Sigmoid colon (tissue), 7 donors: Measurements from ENCODE around the gene NTMT1. TPM values are rescaled to one million over a fixed set of nuclear protein-coding genes. Genes with fewer than 3 reads are reported as not detected.

Experiments used
- DNase-seq: peaks from one replicate; pipeline ENCODE4 v3.0.0-alpha.2; 2019
- H3K27ac ChIP-seq, 4 donors: fragments of 200-600 bp; sonication (generic); one replicate each; pipeline ENCODE4 v1.5.1; 2016 to 2019; ENCODE audit warnings: mild to moderate bottlenecking in 1 of 4
- H3K27me3 ChIP-seq, 3 donors: fragments of 200-600 bp; sonication (generic); one replicate each; pipeline ENCODE4 v1.5.1; 2019; ENCODE audit warnings: mild to moderate bottlenecking in 1 of 3
- H3K36me3 ChIP-seq, 4 donors: fragments of 200-600 bp; sonication (generic); one replicate each; pipeline ENCODE4 v1.5.1; 2016 to 2019
- H3K4me1 ChIP-seq, 4 donors: fragments of 200-600 bp; sonication (generic); one replicate each; pipeline ENCODE4 v1.5.1; 2017 to 2019
- H3K4me3 ChIP-seq, 4 donors: fragments of 200-600 bp; sonication (generic); one replicate each; pipeline ENCODE4 v1.5.1; 2017 to 2019; ENCODE audit warnings: mild to moderate bottlenecking in 2 of 4, moderate library complexity in 1 of 4
- H3K9me3 ChIP-seq, 4 donors: fragments of 200-600 bp in 3 of 4; sonication (generic) in 3 of 4; one replicate each; pipeline versions ENCODE4 v1.5.1 to v1.6.1; 2013 to 2019
- CTCF ChIP-seq, 4 experiments: fragments of 450-650 bp in 3 of 4; fragments of 200-600 bp in 1 of 4; IDR thresholded peaks; one replicate each; pipeline ENCODE4 v1.5.1; 2016 to 2019; ENCODE audit warnings: antibody characterized with exemption in 4 of 4, mild to moderate bottlenecking in 3 of 4, moderate library complexity in 2 of 4
- EP300 ChIP-seq, 4 donors: sonication (generic); formaldehyde crosslinking; IDR thresholded peaks; one replicate each; pipeline ENCODE4 v1.6.1; 2017; ENCODE audit warnings: antibody characterized with exemption in 4 of 4
- POLR2A ChIP-seq, 2 donors: fragments of 450-650 bp; IDR thresholded peaks; one replicate each; pipeline ENCODE4 v1.6.1; 2016; ENCODE audit warnings: antibody characterized with exemption in 2 of 2, mild to moderate bottlenecking in 2 of 2, moderate library complexity in 2 of 2
- POLR2AphosphoS5 ChIP-seq, 4 donors: sonication (generic); formaldehyde crosslinking; IDR thresholded peaks; one replicate each; pipeline ENCODE4 v1.6.1; 2017; ENCODE audit warnings: antibody characterized with exemption in 4 of 4
- WGBS, 2 donors: extraction: QIAGEN DNeasy Blood & Tissue Kit; methylation state at CpG; one replicate each; pipeline ENCODE4 v1.1.7; 2013; 5-methylcytosine and 5-hydroxymethylcytosine counted together
- intact Hi-C: fragments of 100-400 bp; cut with DNase I; formaldehyde crosslinking; loops from one replicate; pipeline ENCODE4 v1.15.1; 2023
- polyA plus RNA-seq, 3 donors: library from polyadenylated mRNA; stranded (reverse); fragments of 200-250 nt; gene quantifications; one replicate each; pipeline ENCODE4 v1.2.3, GENCODE V29; 2013
- total RNA-seq, 4 donors: library from RNA; depleted of rRNA; stranded (reverse); fragments of >200 nt; gene quantifications; one replicate each; pipeline ENCODE4 v1.1.0, GENCODE V29; 2016
- donor health status: healthy with polysubstance abuse.
- donor health status: Bipolar disorder and iron deficiency.
- donor health status: healthy.

Gene NTMT1
- total RNA-seq (10 to 100 TPM in 3 of 4 donors, 1 to 10 TPM in 1; 5.8 to 22.5 (median 16.9) TPM), polyA plus RNA-seq (10 to 100 TPM; 25.8 to 49.3 (median 27.5) TPM)

GRCh38 chr9:129626079-129626624 lies at the start of gene NTMT1:
Gene NTMT1, plus strand, starts transcription at chr9:129626163. Its CDS starts 6,541 bp downstream, at chr9:129632704.
- no peaks in the 10 kb centered on the region for H3K9me3 ChIP-seq
- H3K4me1 ChIP-seq: peaks cover 0 to 50% (median 43%) of the 10 kb centered on the region in 4 donors
- H3K27ac ChIP-seq: peak within 1 kb of the TSS; percentile 89 to 98 (median 92)
- no peaks in the 10 kb centered on the region for H3K36me3 ChIP-seq
- intact Hi-C loops: no loop called here
- 0 to 1% methylated on average over 55 of the region's 55 CpGs for WGBS, 2 donors
- DNase-seq: peak; percentile 94
- H3K4me3 ChIP-seq: peak within 1 kb of the TSS; percentile 71 to 88 (median 85)
- H3K27me3 ChIP-seq: no peaks in the 10 kb centered on the region
- TF ChIP-seq CTCF (IDR thresholded peaks at IDR 0.05) (no peak), POLR2AphosphoS5 (IDR thresholded peaks at IDR 0.05) (peak; percentile 99 to 100 (median 100)), EP300 (IDR thresholded peaks at IDR 0.05) (peak in 1 of 4 donors; percentile 31), POLR2A (IDR thresholded peaks at IDR 0.05) (peak; percentile 96 to 98)

GRCh38 chr9:129576546-129577543 lies 49.1 kb upstream of the NTMT1 start:
- TF ChIP-seq CTCF (IDR thresholded peaks at IDR 0.05): no peak
- TF ChIP-seq POLR2AphosphoS5 (IDR thresholded peaks at IDR 0.05): peak in 1 of 4 donors; percentile 13
- intact Hi-C loops: no loop called here
- DNase-seq: no peak
- Histone ChIP-seq H3K27me3 (no peaks in the 10 kb centered on the region), H3K4me1 (no peaks in the 10 kb centered on the region), H3K4me3 (no peak overlapping the region), H3K9me3 (no peaks in the 10 kb centered on the region), H3K27ac (peak overlapping the region in 1 of 4 donors; percentile 8), H3K36me3 (no peaks in the 10 kb centered on the region)
- 80 to 85% methylated on average over 34 of the region's 34 CpGs for WGBS, 2 donors

GRCh38 chr9:129579294-129579693 lies 46.7 kb upstream of the NTMT1 start:
- intact Hi-C loops: no loop called here
- no peaks in the 10 kb centered on the region for H3K27me3 ChIP-seq
- no peaks in the 10 kb centered on the region for H3K9me3 ChIP-seq
- no peak for TF ChIP-seq POLR2A (IDR thresholded peaks at IDR 0.05)
- no peak for TF ChIP-seq POLR2AphosphoS5 (IDR thresholded peaks at IDR 0.05)
- no peak for TF ChIP-seq CTCF (IDR thresholded peaks at IDR 0.05)
- no peak for TF ChIP-seq EP300 (IDR thresholded peaks at IDR 0.05)
- H3K27ac ChIP-seq: no peak overlapping the region
- H3K4me1 ChIP-seq: peaks cover 0 to 2% (median 0%) of the 10 kb centered on the region in 4 donors
- no peak for DNase-seq
- 93 to 94% methylated on average over 3 of the region's 3 CpGs for WGBS, 2 donors
- no peaks in the 10 kb centered on the region for H3K36me3 ChIP-seq
- no peak overlapping the region for H3K4me3 ChIP-seq

GRCh38 chr9:129580211-129580915 lies 45.6 kb upstream of the NTMT1 start:
- peaks cover 0 to 4% (median 0%) of the 10 kb centered on the region in 4 donors for H3K4me1 ChIP-seq
- no peaks in the 10 kb centered on the region for H3K36me3 ChIP-seq
- 62 to 63% methylated on average over 11 of the region's 11 CpGs for WGBS, 2 donors
- no peaks in the 10 kb centered on the region for H3K9me3 ChIP-seq
- H3K4me3 ChIP-seq: no peak overlapping the region
- no peaks in the 10 kb centered on the region for H3K27me3 ChIP-seq
- intact Hi-C loops: no loop called here
- no peak for DNase-seq
- TF ChIP-seq POLR2AphosphoS5 (IDR thresholded peaks at IDR 0.05): no peak
- TF ChIP-seq CTCF (IDR thresholded peaks at IDR 0.05): no peak
- no peak for TF ChIP-seq POLR2A (IDR thresholded peaks at IDR 0.05)
- TF ChIP-seq EP300 (IDR thresholded peaks at IDR 0.05): no peak
- H3K27ac ChIP-seq: no peak overlapping the region
